Measurements from ENCODE around the gene SLC6A13.

Gene SLC6A13

GRCh38 chr12:214003-214741 is 48.5 kb downstream of the SLC6A13 start, which contains the start of gene SLC6A12:
SLC6A12 (minus strand) TSS chr12:214157; CDS start chr12:209986, 4,171 bp downstream.
- no peak for DNase-seq (ENCODE audit: low spot score)

- DNase-seq (ENCODE audit: low spot score): no peak
These were observed 49.1 kb downstream of the SLC6A13 start for GRCh38 chr12:213527-213932.

- DNase-seq (ENCODE audit: low spot score): peak; percentile 39
These were observed 49.7 kb downstream of the SLC6A13 start for GRCh38 chr12:212715-213526.

GRCh38 chr12:212415-212714 is 50.3 kb downstream of the SLC6A13 start:
- DNase-seq (ENCODE audit: low spot score): no peak

- no peak for DNase-seq (ENCODE audit: low spot score)
These were observed 50.8 kb downstream of the SLC6A13 start for GRCh38 chr12:211639-212414.

GRCh38 chr12:211142-211465 is 51.5 kb downstream of the SLC6A13 start:
- no peak for DNase-seq (ENCODE audit: low spot score)

GRCh38 chr12:210277-211141 is 52.1 kb downstream of the SLC6A13 start:
- DNase-seq (ENCODE audit: low spot score): no peak

GRCh38 chr12:209851-210250 is 52.8 kb downstream of the SLC6A13 start:
- no peak for DNase-seq (ENCODE audit: low spot score)

GRCh38 chr12:209246-209645 is 53.4 kb downstream of the SLC6A13 start:
- no peak for DNase-seq (ENCODE audit: low spot score)

GRCh38 chr12:208813-209212 is 53.8 kb downstream of the SLC6A13 start:
- no peak for DNase-seq (ENCODE audit: low spot score)

- DNase-seq (ENCODE audit: low spot score): no peak
These were observed 54.8 kb downstream of the SLC6A13 start for GRCh38 chr12:207804-208203.

GRCh38 chr12:206746-207440 is 55.7 kb downstream of the SLC6A13 start:
- DNase-seq (ENCODE audit: low spot score): no peak

- DNase-seq (ENCODE audit: low spot score): no peak
These were observed 57.6 kb downstream of the SLC6A13 start for GRCh38 chr12:205026-205425.

GRCh38 chr12:204261-204678 is 58.4 kb downstream of the SLC6A13 start:
- no peak for DNase-seq (ENCODE audit: low spot score)

GRCh38 chr12:203462-204260 is 59.0 kb downstream of the SLC6A13 start:
- DNase-seq (ENCODE audit: low spot score): peak; percentile 68

GRCh38 chr12:203074-203461 is 59.6 kb downstream of the SLC6A13 start:
- no peak for DNase-seq (ENCODE audit: low spot score)

- DNase-seq (ENCODE audit: low spot score): no peak
These were observed 60.4 kb downstream of the SLC6A13 start for GRCh38 chr12:202081-202731.

GRCh38 chr12:201361-201760 is 61.3 kb downstream of the SLC6A13 start:
- no peak for DNase-seq (ENCODE audit: low spot score)

- DNase-seq (ENCODE audit: low spot score): no peak
These were observed 63.9 kb downstream of the SLC6A13 start for GRCh38 chr12:198705-199104.
